Ureter (tissue), 1 donor: ENCODE results near the gene CLPX. TPM values are rescaled to one million over a fixed set of nuclear protein-coding genes. Genes with fewer than 3 reads are reported as not detected.
"Not testable (repeated sequence)": the region's sequence is repeated elsewhere in the genome, so short reads cannot be mapped to it uniquely, and the experiment has no call there.

ENCODE experiments used
- DNase-seq: peaks from one replicate; pipeline ENCODE4 v3.0.0-alpha.2; 2020; ENCODE audit warnings: low spot score
- total RNA-seq: library from RNA; stranded (reverse); gene quantifications from one replicate; pipeline ENCODE4 v1.2.4, GENCODE V29; 2023
- donor health status: DM: yes; HTN: yes; CAD: no.

CLPX gene
- total RNA-seq, 1 donor from 2014 or later, result 52.6 TPM

GRCh38 chr15:65206750-65207149 is 21.6 kb upstream of the CLPX start:
- DNase-seq, result no peak

DNA sequence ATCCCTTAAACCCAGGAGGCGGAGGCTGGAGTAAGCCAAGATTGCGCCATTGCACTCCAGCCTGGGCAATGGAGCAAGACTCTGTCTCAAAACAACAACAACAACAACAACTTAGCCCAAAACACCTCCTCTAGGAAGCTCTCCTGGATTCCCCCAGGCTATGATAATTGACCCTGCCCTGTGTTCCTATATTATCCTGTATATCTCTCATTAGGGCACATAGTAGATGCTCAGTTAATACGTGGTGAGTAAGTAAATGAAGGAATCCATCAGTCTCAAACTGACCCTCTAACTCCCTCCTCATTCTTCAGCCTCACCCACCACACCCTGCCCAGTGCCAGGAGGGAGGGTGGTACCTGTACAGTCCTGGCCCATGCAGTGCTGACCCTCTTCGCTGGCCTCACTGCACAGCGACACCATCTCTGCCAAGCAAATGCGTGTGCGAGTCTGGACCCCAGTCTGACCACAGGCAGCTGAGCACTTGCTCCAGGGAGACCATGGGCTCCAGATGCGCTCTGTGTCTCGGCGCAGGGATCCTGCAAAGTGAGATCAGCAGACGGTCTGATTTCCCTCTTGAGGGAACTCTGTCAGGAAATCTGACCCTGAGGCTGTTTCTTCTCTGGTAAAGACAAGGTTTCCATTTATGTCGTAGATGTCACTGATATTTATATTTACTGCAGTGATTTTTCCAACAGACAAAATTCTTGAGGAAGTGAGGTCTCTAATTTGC is 20.0 kb upstream of the CLPX start:
- no peak for DNase-seq

DNA sequence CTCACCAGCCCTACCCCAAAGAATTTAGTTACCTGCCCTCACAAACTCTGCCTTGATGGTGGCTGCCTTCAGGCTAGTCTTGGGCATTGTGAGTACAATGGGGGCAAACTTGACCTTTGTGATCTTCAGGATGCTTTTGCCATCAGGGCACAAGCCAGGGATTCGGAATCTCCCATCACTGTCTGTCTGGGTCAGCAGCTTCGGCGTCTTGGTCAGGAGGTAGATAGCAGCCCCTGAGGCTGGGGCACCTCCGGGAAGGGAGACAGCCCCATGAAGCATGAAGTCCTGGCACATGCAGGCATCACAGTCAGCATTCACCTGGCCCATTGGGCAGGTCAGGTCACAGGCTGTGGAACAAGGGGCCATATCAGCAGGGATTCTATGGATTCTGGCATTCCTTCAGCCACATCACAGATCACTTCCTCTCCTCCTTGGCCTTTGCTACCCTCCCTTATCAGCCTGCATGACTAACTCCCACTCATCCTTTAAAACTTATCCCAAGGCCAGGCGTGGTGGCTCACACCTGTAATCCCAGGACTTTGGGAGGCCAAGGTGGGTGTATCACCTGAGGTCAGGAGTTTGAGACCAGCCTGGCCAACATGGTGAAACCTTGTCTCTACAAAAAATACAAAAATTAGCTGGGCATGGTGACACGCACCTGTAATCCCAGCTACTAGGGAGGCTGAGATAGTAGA is 19.2 kb upstream of the CLPX start:
- no peak for DNase-seq

DNA sequence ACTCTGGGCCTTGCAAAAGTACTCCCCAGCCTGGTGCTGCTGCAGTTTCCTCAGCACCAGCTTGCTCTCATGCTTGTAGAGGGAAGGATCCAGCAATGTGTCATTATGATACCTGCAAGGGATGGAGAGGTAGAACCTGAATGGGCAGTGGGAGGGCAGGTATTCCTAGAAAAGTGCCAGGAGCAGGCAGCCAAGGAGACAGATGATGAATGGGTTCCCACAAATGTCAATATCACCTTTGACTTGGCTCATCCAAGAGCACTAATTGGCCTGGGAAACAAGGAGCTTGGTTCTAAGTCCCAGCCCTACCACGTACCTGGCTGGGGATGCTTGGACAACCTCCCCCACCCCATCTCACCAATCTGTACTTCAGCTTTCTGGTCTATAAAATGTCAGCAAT is 16.8 kb upstream of the CLPX start:
- no peak for DNase-seq

- no peak for DNase-seq
Observed at GRCh38 chr15:65198571-65198970, 13.4 kb upstream of the CLPX start.

DNA sequence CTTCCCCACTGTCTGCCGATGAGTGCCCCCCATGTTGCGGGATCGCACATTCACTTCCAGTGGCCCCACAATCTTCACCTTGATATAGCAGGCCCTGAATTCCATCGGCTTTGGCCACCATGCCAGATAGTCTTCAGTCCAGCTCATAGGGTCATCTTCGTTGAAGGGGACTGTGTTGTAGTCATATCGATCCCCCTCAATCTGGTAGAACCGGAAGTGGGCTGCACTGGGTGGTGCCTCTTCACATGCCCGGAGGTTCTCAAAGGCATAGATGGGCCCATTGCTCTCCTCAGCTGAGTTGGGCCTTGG is 12.1 kb upstream of the CLPX start:
- DNase-seq, result no peak

GRCh38 chr15:65196637-65197336 is 11.6 kb upstream of the CLPX start:
- no peak for DNase-seq

- DNase-seq, result no peak
Observed at GRCh38 chr15:65195548-65195923, 10.4 kb upstream of the CLPX start.

- no peak for DNase-seq
Observed at GRCh38 chr15:65194826-65195547, 9.8 kb upstream of the CLPX start.

DNA sequence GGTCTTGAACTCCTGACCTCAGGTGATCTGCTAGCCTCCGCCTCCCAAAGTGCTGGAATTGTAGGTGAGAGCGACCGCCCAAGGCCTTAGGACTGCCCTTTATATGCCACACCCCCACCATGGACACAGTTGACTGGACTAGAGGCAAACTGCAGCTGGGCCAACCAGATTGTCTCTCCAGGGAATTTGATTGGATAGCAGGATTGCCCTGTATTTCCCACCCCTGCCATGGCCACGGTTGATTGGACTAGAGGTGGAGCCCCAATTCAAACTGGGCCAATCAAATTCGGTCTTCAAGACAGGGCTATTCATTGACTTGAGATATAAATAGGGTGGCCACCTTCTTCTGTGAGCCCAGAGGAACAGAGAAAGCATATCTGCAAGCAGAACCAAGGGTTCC is 6.9 kb upstream of the CLPX start:
- DNase-seq, result no peak

- DNase-seq, result no peak
Observed at GRCh38 chr15:65189102-65189740, 4.1 kb upstream of the CLPX start.

- DNase-seq, result not testable (repeated sequence)
Observed at GRCh38 chr15:65188472-65188871, 3.3 kb upstream of the CLPX start.

DNA sequence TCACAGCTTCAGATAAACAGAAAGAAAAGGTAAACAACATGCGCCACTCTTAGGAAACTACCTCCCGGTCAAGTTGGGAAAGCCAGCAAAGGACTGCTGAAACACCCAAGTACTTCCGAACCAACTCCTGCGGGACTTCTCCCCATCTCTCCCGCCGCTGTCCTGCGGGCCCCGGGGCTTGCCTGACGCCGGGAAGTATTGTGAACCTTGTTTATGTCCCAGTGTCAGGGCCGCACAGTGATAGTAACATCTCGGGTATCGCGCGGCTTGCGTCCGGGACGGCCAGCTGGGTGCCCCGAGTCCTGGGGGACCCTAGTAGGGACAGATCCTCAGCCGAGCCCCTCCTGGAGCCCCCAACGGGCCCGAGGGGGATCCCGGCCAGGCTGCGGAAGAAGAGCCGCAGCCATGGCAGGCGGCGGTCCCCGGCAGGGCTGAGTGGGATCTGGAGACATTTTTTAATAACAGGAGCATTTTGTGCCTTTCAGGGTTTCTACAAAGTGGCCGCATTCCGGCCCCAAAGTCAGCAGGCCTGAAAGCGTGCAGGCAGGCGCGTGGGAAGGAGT is 756 bp downstream of the CLPX start:
- DNase-seq, result peak; percentile 58

- no peak for DNase-seq
Observed at GRCh38 chr15:65183865-65184159, 1.3 kb downstream of the CLPX start.

GRCh38 chr15:65182538-65182937 is 2.6 kb downstream of the CLPX start:
- no peak for DNase-seq

DNA sequence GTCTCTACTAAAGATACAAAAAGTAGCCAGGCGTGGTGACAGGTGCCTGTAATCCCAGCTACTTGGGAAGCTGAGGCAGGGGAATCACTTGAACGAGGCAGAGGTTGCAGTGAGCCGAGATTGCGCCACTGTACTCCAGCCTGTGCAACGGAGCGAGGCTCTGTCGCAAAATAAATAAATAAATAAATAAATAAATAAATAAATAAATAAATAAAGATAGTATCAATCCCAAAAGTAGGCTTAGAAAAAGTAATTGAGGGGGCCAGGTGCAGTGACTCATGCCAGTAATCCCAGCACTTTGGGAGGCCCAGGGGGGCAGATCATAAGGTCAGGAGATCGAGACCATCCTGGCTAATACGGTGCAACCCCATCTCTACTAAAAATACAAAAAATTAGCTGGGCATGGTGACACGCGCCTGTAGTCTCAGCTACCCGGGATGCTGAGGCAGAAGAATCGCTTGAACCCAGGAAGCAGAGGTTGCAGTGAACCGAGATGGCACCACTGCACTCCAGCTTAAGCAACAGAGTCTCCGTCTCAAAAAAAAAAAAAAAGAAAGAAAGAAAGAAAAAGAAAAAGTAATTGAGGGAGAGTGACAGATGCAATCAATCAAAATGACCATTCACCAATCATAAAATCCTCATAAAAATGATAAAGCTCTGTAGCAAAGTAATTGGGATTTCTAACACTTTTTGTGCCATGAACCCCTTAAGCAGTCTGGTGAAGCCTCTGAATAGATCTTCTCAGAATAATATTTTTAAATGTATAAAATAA is 3.4 kb downstream of the CLPX start:
- DNase-seq, result not testable (repeated sequence)

- no peak for DNase-seq
Observed at GRCh38 chr15:65180167-65180566, 5.0 kb downstream of the CLPX start.

GRCh38 chr15:65177901-65178300 is 7.2 kb downstream of the CLPX start:
- DNase-seq, result no peak

DNA sequence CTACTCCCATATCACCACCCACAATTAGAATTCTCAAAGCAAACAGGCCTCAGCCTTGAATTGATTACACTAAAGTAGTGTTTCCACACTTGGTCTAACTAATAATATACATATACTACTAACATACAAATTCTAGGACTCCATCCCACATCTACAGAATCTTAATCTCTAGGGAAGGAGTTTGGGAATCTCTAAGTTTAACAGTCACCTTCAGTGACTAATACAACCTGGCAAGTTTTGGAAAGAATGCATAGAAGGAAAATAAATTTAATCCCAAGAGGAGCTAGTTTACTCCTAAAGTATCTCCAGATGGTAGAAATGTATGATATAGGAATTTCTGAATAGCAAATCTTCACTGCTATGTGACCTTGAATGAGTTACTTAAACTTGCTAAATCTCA is 9.1 kb downstream of the CLPX start:
- DNase-seq, result no peak

DNA sequence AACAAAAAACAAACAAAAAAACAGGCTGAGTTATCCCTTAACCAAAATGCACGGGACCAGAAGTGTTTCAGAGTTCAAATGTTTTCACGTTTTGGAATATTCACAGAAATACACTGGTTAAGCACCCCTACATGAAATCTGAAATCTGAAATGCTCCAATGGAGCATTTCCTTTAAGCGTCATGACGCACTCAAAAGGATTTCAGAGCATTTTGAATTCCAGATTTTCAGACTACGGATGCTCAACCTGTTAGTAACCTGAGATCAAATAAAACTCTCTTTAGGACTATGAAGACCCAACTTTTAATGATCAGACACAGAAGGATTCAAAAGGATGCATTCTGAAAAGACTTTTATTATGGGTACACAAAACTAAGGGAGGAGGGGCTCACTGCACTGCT is 9.6 kb downstream of the CLPX start:
- DNase-seq, result no peak

DNA sequence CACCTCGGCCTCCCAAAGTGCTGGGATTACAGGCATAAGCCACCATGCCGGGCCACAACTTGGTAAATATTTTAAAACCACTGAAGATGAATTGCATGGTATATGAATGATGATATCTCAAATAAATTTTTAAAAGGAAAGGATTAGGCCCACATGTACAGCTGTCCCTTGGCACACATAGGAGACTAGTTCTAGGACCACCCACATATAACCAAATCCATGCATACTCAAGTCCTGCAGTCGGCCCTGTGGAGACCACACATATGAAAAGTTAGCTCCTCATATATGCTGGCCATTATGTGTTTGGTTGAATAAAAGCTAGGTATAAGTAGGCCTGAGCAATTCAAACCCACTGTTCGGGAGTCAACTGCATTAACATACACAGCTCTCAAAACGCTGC is 10.6 kb downstream of the CLPX start:
- DNase-seq, result no peak
